GM21390 (cell line): ENCODE measurements around the gene YAF2.

Source experiments
- ATAC-seq: cut with Tn5 transposase; IDR thresholded peaks from one replicate; pipeline ENCODE4 v1.9.1; 2021; ENCODE audit not compliant: unreplicated experiment

The YAF2 gene, protein sequence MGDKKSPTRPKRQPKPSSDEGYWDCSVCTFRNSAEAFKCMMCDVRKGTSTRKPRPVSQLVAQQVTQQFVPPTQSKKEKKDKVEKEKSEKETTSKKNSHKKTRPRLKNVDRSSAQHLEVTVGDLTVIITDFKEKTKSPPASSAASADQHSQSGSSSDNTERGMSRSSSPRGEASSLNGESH

DNA sequence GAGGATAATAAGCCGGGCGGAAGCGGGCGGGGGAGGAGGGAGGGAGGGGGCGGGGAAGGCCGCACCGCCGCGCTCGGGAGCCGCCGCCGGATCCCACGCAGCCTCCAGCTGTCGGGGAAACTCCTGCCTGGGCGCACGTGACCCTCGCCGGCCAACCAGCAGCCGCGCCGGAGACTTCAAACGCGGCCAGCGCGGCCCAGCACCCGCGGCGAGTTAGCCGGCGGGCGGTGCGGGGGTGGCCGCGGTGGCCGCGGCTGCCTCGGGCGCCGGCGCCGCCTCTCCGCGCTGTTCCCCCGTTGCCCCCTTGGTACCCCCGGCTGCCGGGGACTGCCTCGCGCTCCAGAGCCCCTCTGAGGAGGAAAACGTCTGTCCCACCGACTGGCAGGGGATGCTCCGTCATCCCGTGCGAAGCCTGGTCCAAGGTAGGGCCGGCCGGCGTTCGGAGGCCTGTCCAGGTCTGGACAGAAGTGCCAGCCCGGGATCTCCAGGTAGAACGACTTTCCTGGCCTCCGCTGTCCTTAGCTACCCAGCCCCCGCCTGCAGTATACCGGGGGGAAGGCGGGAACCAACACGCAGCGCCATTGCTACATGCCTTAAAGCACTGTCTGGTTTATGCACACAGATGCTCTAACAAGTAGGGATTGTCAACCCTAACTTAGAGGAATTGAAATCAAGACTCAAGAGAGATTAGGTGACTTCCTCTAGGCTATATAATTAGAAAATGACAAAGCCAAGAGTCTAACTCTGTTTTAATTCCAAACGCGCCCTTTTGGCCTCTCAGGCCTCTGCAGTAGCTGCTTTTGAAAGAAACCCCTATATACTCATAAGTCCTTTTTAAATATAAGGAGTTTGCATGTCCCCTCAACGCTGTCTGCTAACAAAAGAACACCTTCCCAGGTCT, at the start of gene YAF2:
YAF2 (minus strand) TSS at position 9 of the 901 bp plus-strand sequence. CDS start 68 bp downstream, outside the sequence.
- peak; percentile 74 for ATAC-seq

DNA sequence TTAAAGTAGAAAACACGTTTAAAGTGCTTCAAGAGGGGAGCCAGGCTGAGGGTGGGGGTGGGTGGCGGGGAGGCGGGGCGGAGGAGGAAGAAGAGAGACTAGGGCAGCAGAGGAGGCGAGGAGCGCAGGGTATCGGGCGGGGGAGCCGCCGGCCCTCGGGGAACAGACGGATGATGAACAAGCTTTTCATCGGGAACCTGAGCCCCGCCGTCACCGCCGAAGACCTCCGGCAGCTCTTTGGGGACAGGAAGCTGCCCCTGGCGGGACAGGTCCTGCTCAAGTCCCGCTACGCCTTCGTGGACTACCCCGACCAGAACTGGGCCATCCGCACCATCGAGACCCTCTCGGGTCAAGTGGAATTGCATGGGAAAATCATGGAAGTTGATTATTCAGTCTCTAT, 48.7 kb upstream of the YAF2 start:
- ATAC-seq, result no peak

DNA sequence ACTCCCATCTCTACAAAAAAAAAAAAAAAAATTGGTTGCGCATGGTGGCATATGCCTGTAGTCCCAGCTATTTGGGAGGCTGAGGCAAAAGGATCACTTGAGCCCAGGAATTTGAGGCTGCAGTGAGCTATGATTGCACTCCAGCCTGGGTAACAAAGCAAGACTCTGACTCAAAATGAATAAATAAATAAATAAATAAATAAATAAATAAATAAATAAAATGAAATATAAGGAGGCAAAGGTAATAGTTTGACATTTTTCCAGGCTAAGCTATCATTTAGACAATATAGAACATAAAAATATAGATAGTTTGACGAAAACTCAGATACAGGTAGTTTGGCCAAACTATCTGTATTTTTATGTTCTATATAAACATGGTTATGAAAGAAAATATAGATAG, 47.4 kb upstream of the YAF2 start:
- no peak for ATAC-seq

DNA sequence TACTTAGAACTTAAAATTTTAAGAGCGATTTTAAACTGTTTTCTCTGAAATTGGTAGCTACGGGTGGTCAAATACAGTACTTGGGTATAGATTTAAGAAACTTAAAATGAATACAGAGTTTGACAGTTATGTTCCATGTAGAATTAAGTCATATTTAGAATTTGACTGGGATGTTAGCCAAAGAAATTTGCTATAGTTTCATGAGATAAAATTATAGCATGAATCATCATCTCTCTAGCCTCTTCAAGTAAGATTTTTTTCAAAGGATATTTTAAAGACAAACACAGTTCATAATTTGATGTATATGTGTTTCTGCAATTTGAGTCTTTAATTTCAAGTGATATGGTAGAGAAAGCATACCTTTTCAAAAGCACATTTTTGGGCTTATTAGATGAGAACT, 46.8 kb upstream of the YAF2 start:
- no peak for ATAC-seq

DNA sequence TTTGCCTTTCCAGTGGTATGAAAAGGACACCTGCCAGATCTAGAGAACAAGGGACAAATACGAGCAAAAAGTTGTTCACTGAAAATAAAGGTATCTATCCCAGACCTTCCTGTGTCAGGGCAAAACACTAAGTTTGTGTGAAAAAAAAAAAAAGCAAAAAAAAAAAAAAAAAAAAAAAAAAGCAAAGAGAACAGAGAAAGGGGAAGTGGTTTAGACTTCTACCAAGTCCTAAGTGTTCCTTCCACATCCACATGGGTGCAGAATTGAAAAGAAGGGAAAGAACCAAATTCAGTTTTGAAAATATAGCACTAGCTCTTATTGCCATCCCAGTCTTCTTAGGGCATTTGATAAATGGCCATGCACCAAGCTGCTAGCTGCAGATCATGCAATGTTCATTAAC, 46.1 kb upstream of the YAF2 start:
- ATAC-seq, result no peak

DNA sequence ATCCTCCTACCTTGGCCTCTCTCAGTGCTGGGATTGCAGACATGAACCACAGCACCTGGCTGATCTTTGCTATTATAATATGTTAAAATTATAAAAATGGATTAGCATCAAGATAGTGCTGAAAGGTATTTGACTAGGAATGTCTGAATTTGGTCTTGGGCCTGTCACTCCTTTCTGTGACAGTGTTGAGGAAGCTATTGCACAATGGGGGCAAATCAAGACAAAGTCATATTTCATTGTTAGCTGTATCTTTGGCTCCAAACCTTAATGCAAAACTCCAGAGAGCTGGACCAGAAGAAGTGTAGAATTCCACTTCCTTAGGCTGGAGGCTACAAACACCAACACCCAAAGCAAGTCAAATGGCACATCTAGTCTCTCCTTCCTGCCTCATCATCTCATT, 45.7 kb upstream of the YAF2 start:
- no peak for ATAC-seq

DNA sequence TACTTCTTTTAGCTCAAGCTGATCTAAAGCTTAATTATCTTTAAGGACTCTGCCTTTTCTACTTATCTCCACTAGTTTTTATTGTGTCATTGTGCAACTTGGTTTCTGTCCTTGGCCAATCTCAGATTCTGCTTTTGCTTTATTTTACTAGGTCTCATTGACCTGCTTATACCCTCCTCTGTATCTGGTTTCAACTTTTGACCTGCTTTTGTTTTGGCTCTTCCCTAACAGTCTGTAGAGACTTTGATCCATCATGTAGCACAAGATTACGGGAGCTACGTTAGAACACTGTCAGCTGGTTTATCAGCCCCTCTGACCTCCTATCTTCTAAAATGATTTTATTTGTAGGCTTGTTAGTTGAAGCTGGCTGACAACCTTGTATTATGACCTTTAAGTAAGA, 44.2 kb upstream of the YAF2 start:
- ATAC-seq, result no peak

DNA sequence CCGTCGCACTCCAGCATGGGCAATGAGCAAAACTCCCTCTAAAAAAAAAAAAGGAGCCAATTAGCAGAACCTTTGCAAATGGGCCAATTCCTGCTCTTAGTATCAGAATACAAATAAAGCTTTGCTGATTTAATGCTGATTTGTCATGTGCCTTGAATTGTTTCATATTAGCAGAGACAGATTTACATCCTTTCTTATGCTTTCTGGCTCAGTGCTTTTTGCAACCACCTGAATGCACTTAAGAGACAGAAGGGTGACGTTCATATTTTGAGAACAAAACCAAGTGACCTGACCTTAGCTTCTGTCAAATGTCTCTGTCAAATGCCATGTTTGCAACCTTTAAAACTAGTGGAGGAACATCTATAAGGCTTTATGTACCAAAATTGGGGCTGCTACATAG, 43.8 kb upstream of the YAF2 start:
- no peak for ATAC-seq

DNA sequence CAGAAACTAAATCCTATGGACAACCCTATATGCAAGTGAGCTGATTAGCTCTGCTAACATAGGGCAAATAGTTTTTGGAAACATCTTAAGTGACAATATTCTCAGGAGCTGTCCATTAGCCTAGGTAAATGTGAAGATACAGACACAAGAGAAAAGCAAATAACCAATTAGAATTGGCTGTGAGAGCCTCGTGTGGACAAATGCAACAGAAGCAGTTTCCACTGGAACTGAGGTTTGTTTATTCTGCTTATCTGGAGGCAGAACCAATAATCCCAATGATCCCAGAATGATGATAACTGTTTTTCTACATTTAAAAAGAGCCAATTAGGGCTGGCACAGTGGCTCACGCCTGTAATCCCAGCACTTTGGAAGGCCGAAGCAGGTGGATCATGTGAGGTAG, 43.2 kb upstream of the YAF2 start:
- no peak for ATAC-seq

DNA sequence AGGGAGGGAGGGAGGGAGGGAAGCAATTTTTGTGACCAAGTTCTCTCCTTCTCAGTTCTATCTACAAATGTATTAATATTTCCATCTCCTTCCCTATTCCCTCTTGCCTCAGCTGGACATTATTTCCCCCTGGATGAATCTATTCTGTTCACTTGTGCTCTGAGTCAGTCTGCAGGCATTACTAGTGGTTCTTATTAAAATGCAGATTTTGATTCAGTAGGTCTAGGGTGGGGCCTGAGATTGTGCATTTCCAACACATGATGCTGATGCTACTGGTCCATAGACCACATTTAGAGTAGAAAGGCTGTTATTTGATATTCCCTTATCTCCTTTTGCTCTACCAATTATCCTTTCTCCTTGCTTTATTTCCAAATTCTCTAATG, 40.1 kb upstream of the YAF2 start:
- ATAC-seq, result no peak

DNA sequence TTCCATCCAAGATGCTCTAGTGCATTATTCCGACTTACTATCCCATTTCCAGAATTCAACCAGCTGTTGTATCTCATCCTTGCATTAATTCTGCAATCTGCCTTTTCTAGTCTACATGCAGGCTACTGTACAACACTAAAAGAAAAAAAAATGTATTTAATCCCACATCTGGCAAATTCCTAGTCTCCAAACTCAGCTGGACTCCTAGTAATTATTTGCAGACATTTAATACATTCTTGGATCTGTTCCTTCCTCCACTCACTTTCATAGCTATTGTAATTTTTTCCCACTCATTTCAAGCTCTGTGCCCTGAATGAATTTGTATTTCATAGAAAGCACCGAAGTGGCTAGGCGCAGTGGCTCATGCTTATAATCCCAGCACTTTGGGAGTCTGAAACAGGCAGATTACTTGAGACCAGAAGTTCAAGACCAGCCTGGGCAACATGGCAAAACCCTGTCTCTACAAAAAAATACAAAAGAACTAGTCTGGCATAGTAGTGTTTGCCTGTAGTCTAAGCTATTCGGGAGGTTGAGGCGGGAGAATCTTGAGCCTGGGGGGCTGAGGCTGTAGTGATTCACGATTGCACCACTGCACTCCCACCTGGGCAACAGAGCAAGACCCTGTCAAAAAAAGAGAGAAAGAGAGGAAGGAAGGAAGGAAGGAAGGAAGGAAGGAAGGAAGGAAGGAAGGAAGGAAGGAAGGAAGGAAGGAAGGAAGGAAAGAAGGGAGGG, 39.5 kb upstream of the YAF2 start:
- no peak for ATAC-seq

DNA sequence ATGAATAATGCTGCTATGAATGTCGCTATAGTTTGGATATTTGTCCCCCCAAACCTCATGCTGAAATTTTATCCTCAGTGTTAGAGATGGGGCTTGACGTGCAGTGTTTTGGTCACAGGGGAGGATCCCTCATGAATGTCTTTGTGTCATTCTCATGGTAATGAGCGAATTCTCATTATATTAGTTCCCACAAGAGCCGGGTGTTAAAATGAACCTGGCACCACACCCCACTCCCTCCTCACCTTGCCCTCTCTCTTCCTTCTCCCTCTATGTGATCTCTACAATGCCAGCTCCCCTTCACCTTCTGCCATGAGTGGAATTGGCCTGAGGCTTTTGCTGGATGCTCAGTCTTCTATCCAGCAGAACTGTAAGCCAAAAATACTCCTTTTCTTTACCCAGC, 37.5 kb upstream of the YAF2 start:
- no peak for ATAC-seq

DNA sequence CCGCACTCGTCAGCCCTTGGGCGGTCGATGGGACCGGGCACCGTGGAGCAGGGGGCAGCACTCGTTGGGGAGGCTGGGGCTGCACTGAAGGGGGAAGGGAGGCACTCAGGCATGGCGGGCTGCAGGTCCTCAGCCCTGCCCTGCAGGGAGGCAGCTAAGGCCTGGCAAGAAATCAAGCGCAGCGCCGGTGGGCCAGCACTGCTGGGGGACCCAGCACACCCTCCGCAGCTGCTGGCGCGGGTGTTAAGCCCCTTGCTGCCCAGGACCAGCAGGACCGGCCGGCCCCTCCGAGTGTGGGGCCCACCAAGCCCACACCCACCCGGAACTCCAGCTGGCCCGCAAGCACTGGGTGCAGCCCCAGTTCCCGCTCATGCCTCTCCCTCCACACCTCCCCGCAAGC, 35.7 kb upstream of the YAF2 start:
- ATAC-seq, result no peak

DNA sequence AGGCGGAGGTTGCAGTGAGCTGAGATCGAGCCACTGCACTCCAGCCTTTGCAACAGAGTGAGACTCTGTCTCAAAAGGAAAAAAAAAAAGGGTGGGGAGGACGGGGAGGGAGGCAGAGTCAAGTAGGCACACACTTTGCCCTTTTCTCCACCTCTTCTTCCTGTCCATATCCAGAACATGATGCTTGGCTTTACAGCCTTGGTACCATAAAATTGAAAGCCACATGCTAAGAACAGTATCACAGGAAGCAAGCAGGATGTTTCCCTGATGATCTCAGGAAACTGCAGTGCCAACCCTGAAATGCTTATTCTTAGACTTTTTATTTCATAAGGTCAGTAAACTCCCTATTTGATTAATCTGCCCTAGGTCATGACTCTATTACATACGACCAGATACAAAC, 32.5 kb upstream of the YAF2 start:
- ATAC-seq, result no peak

DNA sequence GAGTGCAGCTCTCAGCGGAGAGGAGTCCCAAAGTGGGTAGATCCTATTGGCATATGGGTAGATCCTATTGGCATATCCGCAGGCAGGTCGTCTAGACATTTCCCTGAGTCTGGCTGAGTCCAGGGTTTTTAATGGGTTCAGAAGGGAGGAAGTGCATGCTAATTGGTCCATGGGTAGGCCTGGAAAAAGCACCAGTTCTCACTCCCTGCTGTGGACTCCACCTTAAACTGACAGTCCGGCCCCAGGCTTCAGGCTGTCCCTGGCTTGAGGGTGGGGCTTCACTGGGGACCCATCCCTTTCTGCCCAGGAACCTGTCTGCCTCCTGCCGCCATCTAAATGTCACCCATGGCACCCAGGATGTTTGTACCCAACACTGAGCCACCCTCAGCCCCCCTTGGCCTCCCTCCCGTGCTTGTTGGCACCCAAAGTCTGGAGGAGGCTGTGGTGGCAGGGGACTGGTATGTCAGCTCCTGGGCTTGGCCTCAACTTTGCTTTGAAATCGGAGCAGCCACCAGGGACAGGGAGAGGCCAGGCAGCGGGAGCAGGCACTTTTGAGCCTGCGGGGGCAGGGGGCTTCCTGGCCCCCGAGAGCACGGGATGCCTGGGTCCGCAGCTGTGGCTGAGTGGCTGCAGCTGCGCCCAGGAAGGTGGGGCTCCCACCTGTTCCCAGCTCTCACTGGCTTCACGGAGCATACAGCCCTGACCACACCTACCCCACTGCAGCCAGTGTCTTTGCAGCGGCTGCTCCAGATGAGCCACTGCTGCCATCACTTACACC, 29.6 kb upstream of the YAF2 start:
- no peak for ATAC-seq

DNA sequence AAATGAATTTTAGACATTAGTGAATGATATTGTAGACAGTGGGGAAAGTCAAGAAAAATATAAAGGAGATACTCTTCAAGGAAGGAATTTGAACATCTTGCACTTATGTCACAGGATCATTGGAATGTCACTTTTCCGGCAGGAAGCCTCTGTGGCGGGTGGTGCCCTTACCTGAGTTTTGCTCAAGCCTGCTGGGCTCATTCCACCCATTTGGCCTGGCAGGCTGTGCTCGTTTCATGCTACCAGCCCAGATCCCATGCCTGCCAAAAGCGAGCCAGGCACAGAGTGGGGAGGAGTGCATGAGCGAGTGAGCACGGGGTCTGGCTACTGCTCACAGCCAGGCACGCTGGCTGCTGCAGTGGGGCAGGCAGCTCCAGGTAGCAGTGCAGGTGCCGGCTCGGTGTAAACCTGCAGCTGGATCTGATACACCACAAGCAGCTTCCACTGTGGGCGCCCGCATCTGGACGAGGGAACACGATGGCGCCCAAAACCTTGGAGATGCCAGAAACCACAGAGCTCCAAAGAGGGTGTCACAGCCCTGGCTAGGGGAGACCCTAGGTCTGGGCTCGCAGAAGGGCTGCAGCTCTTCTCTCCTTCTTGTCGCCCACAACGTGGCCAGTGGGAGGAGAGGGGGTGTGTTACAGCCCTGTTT, 28.7 kb upstream of the YAF2 start:
- no peak for ATAC-seq

DNA sequence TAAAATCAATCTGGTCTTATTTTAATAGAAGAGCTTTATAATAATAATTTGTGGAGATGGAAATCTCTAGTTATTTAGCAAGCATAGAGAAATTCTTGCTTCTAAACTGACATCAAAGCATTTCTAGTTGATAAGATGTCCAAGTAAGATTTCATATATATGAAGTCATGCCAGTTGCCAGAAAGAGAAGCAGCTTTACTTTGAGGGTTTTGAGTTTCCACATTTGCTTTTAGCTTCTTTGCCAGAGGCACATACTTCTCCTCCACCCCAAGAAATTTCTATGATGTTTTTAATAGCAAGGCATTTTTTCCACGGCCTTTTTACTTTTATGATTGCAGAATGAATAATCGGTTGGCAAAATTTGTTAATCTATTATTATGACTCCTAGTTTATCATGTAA, 24.2 kb upstream of the YAF2 start:
- ATAC-seq, result no peak

DNA sequence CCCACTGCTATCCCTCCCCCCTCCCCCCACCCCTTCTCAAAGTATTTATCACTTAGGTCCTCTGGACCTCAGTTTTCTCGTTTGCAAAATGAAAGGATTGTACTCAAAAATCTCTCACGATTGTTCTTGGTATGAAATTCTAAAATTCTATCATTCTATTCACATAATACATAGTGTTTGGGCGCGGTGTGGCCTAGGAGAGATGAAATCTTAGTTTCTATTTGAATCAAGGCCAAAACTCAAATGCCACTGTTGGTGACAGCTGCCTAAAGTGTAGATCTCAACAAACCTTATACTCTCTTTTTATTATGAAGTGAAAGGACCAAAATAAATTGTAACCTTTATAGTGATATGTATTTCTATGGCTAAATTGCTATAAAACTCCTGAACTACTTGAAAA, 23.7 kb upstream of the YAF2 start:
- ATAC-seq, result no peak

DNA sequence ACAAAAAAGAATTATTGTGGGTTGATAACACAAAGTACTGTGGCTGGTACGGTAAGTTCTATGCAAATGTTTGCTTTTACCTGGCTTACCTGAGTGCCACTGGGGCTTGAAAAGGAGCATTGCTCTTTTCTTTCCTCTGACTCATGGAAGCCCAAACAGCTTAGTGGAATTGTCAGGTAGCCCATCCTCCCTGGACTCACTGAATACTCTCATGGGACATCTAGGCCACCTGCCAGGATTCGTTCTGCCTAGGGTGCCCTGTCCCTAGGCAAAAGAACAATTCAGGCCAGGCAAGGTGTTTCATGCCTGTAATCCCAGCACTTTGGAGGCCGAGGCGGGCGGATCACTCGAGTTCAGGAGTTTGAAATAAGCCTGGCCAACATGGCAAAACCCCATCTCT, 22.5 kb upstream of the YAF2 start:
- no peak for ATAC-seq

DNA sequence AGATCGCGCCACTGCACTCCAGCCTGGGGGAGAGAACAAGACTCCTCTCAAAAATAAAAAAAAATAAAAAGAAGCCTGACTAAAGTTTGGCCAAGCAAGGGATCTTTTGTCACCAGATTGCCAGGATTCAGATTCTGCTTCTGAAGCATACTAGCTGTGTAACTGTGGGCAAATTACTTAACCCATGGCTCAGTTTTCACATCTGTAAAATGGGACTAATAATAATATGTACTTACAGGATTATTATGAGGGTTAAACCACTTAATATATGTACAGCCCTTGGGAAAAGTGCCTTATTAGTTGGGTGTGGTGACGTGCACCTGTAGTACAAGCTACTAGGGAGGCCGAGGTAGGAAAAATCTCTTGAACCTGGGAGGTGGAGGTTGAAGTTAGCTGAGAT, 21.7 kb upstream of the YAF2 start:
- no peak for ATAC-seq

DNA sequence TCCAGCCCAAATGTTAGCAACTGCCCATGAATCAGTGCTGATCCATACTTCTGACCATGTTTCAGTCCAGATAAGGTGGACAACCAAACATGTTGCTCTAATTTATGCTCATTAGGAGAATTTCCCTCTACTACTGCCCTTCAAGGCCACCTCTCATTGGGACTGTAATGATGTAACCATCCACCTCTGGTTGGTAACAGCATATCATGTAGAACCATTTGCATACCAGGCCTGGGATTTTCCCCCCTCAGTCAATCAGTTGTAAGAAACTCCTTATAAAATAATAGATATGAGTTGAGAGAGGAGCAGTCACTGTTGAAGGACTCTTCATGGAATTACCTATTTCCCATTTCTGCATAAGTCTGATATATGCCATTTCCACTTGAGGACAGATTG, 17.8 kb upstream of the YAF2 start:
- ATAC-seq, result no peak
